Dermis blood vessel endothelial cell (primary cell): ENCODE measurements around the gene BET1L. TPM values are rescaled to one million over a fixed set of nuclear protein-coding genes. Genes with fewer than 3 reads are reported as not detected.
"Not testable (repeated sequence)": the region's sequence is repeated elsewhere in the genome, so short reads cannot be mapped to it uniquely, and the experiment has no call there.

Experiments used
- DNase-seq: peaks from one replicate; pipeline ENCODE4 v3.0.0; 2010
- total RNA-seq: library from RNA; depleted of rRNA; stranded (reverse); fragments of >200 nt; gene quantifications from 2 replicates; pipeline ENCODE4 v1.2.3, GENCODE V29; 2014

The BET1L gene
- total RNA-seq, 1 donor from 2014 or later: 13.4 TPM

- no peak for DNase-seq
These were observed 20.7 kb upstream of the BET1L start for GRCh38 chr11:227824-228379.

- DNase-seq: peak; percentile 36
These were observed 18.7 kb upstream of the BET1L start for GRCh38 chr11:225734-226453.

GRCh38 chr11:224424-224823 lies 17.2 kb upstream of the BET1L start:
- no peak for DNase-seq

GRCh38 chr11:223884-224283 lies 16.7 kb upstream of the BET1L start:
- no peak for DNase-seq

GRCh38 chr11:223026-223789 lies 16.0 kb upstream of the BET1L start:
- no peak for DNase-seq

- no peak for DNase-seq
These were observed 15.0 kb upstream of the BET1L start for GRCh38 chr11:221998-222789.

GRCh38 chr11:221539-221938 lies 14.3 kb upstream of the BET1L start:
- DNase-seq: no peak

- not testable (repeated sequence) for DNase-seq
These were observed 13.5 kb upstream of the BET1L start for GRCh38 chr11:220641-221215.

- DNase-seq: no peak
These were observed 11.8 kb upstream of the BET1L start for GRCh38 chr11:218815-219593.

- DNase-seq: no peak
These were observed 10.5 kb upstream of the BET1L start for GRCh38 chr11:217704-218103.

- no peak for DNase-seq
These were observed 9.1 kb upstream of the BET1L start for GRCh38 chr11:216081-216974.

- DNase-seq: no peak
These were observed 8.4 kb upstream of the BET1L start for GRCh38 chr11:215581-216037.

- DNase-seq: no peak
These were observed 6.9 kb upstream of the BET1L start for GRCh38 chr11:214083-214482.

- no peak for DNase-seq
These were observed 5.9 kb upstream of the BET1L start for GRCh38 chr11:213111-213510.

- no peak for DNase-seq
These were observed 5.2 kb upstream of the BET1L start for GRCh38 chr11:212150-213100.

- DNase-seq: no peak
These were observed 4.5 kb upstream of the BET1L start for GRCh38 chr11:211741-212140.

- no peak for DNase-seq
These were observed 4.1 kb upstream of the BET1L start for GRCh38 chr11:211295-211694.

GRCh38 chr11:210803-211180 lies 3.6 kb upstream of the BET1L start:
- no peak for DNase-seq

- peak; percentile 45 for DNase-seq
These were observed 3.1 kb upstream of the BET1L start for GRCh38 chr11:210122-210802.
